HepG2 (cell line): ENCODE data around the gene ZSCAN21. TPM values are rescaled to one million over a fixed set of nuclear protein-coding genes. Genes with fewer than 3 reads are reported as not detected.

Experiments used
- ATAC-seq: fragments of 200-7000 bp; cut with Tn5 transposase; 3 replicates; pipeline ENCODE4 v1.9.1; 2020; ENCODE audit warnings: mild to moderate bottlenecking, moderate library complexity
- BruUV-seq: library from RNA; stranded (reverse); fragments of 400-500 nt; replicated peaks from 2 replicates; lab custom pipeline; 2021; lab: Mats Ljungman, UMichigan
- CTCF ChIA-PET: fragments of 300-600 bp; formaldehyde crosslinking; extraction: SDS; loops from one replicate; lab custom pipeline; 2021; ENCODE audit warnings: low total read pairs, inconsistent platforms, low intra/inter-chr PET ratio; lab: Yijun Ruan, JAX
- POLR2A ChIA-PET: fragments of 350-600 bp; sonication (Branson Sonifier 250); formaldehyde crosslinking; loops from one replicate; lab custom pipeline; 2020; ENCODE audit warnings: antibody characterized with exemption, inconsistent platforms; lab: Yijun Ruan, JAX
- DNase-seq: peaks from one replicate; pipeline ENCODE4 v3.0.0-alpha.2; 2015; ENCODE audit warnings: low spot score
- FAIRE-seq: peaks from 3 replicates; lab custom pipeline; 2011; peaks lifted over from hg19 to GRCh38; lab: Jason Lieb, UNC
- H2AFZ ChIP-seq: one replicate; pipeline ENCODE4 v1.6.1; 2011; ENCODE audit warnings: low read length, inconsistent platforms
- H3K27ac ChIP-seq: fragments of 300-600 bp; 3 replicates; pipeline ENCODE4 v1.8.0; 2011; ENCODE audit warnings: mixed run types, mild to moderate bottlenecking, mixed read lengths, low read length, inconsistent platforms; ENCODE audit not compliant: insufficient read depth; ENCODE audit errors: extremely low read length
- H3K27me3 ChIP-seq, 2 experiments: fragments of 200-600 bp in 1 of 2; 2 replicates in 1 of 2; 3 replicates in 1 of 2; pipeline versions ENCODE4 v1.6.0 to v1.8.0; 2011; ENCODE audit warnings: low read length in 2 of 2, mild to moderate bottlenecking in 2 of 2, moderate library complexity in 2 of 2, inconsistent platforms in 1 of 2; ENCODE audit not compliant: insufficient read depth in 2 of 2, control insufficient read depth in 1 of 2
- H3K36me3 ChIP-seq, 2 experiments: fragments of 200-600 bp in 1 of 2; replicated peaks in 1 of 2; 2 replicates in 1 of 2; 3 replicates in 1 of 2; pipeline versions ENCODE4 v1.5.1 to v1.8.0; 2011; ENCODE audit warnings: low read length in 2 of 2, inconsistent platforms in 1 of 2; ENCODE audit not compliant: insufficient read depth in 2 of 2, control insufficient read depth in 1 of 2
- H3K4me1 ChIP-seq: 2 replicates; pipeline ENCODE4 v1.5.1; 2012; ENCODE audit warnings: low read length, inconsistent platforms; ENCODE audit not compliant: insufficient read depth
- H3K4me2 ChIP-seq: 2 replicates; pipeline ENCODE4 v1.6.0; 2011; ENCODE audit warnings: low read depth, low read length, inconsistent platforms
- H3K4me3 ChIP-seq, 3 experiments: fragments of 200-600 bp in 1 of 3; sonication (generic), shearing (Covaris generic) in 1 of 3; replicated peaks in 1 of 3; 2 replicates each; pipeline ENCODE4 v1.5.1; 2011 to 2016; ENCODE audit warnings: low read length in 3 of 3, inconsistent platforms in 2 of 3, low read depth in 2 of 3, mild to moderate bottlenecking in 2 of 3, control low read depth in 1 of 3, mixed read lengths in 1 of 3; ENCODE audit not compliant: insufficient read depth in 1 of 3
- H3K79me2 ChIP-seq: one replicate; pipeline ENCODE4 v1.6.1; 2011; ENCODE audit warnings: low read length, inconsistent platforms; ENCODE audit not compliant: insufficient read depth
- H3K9ac ChIP-seq: 2 replicates; pipeline ENCODE4 v1.6.0; 2011; ENCODE audit warnings: mild to moderate bottlenecking, low read depth, low read length, inconsistent platforms; ENCODE audit not compliant: insufficient read depth
- H3K9me3 ChIP-seq: 2 replicates; pipeline ENCODE4 v1.5.1; 2012; ENCODE audit warnings: mild to moderate bottlenecking, low read length
- H4K20me1 ChIP-seq: 2 replicates; pipeline ENCODE4 v1.6.0; 2011; ENCODE audit warnings: inconsistent platforms, mild to moderate bottlenecking, low read length, moderate library complexity; ENCODE audit not compliant: insufficient read depth
- BCL6 ChIP-seq: IDR thresholded peaks from 2 replicates; pipeline ENCODE4 v1.6.1; 2016; ENCODE audit warnings: missing genetic modification reagents, missing compliant biosample characterization
- BRD4 ChIP-seq: sonication (generic); formaldehyde crosslinking; IDR thresholded peaks from 2 replicates; pipeline ENCODE4 v1.4.0; 2020; ENCODE audit warnings: missing genetic modification reagents
- CENPX ChIP-seq: sonication (generic); formaldehyde crosslinking; IDR thresholded peaks from 2 replicates; pipeline ENCODE4 v1.9.0; 2021; ENCODE audit warnings: mild to moderate bottlenecking, missing genetic modification reagents, moderate library complexity
- DNMT3B ChIP-seq: conservative IDR thresholded peaks from 2 replicates; pipeline ENCODE4 v1.6.1; 2016; ENCODE audit warnings: missing biosample characterization, control low read depth
- ERF ChIP-seq: IDR thresholded peaks from 2 replicates; pipeline ENCODE4 v1.6.1; 2018; ENCODE audit warnings: missing biosample characterization, missing genetic modification reagents
- RBFOX2 ChIP-seq: fragments of 200-400 bp; formaldehyde crosslinking; IDR thresholded peaks from 2 replicates; pipeline ENCODE4 v1.6.1; 2017; ENCODE audit warnings: low read depth, mild to moderate bottlenecking, low read length
- RBM22 ChIP-seq: fragments of 200-400 bp; formaldehyde crosslinking; optimal IDR thresholded peaks from 2 replicates; pipeline ENCODE3; 2017; ENCODE audit warnings: mild to moderate bottlenecking, low read length, moderate library complexity
- ZSCAN9 ChIP-seq: IDR thresholded peaks from 2 replicates; pipeline ENCODE4 v1.6.1; 2016; ENCODE audit warnings: borderline replicate concordance
- WGBS: methylation state at CpG from one replicate; pipeline ENCODE4 v1.1.6; 2017; ENCODE audit warnings: low lambda C conversion rate; 5-methylcytosine and 5-hydroxymethylcytosine counted together
- in situ Hi-C: cut with HindIII; loops from 2 replicates; pipeline ENCODE4 v1.10.0; 2017; ENCODE audit warnings: low pct_unique_long_range_greater_than_20kb; ENCODE audit not compliant: extremely low pct_ligation_motif_present
- intact Hi-C: fragments of 100-400 bp; cut with micrococcal nuclease; formaldehyde crosslinking; loops from one replicate; pipeline ENCODE4 v1.10.0; 2022; ENCODE audit not compliant: unreplicated experiment
- polyA plus RNA-seq, 8 experiments: library from polyadenylated mRNA; depleted of rRNA in 3 of 8; stranded (reverse) in 7 of 8; unstranded in 1 of 8; fragments of >200 nt; fragmentation: Illumina TruSeq in 4 of 8; extraction: Trizol in 4 of 8; gene quantifications; 2 replicates each; pipeline versions ENCODE4 v1.2.1 to v1.2.3, GENCODE V29; 2011 to 2016; ENCODE audit warnings: low read depth in 4 of 8, missing spikeins in 1 of 8, mixed read lengths in 1 of 8; ENCODE audit not compliant: insufficient read depth in 1 of 8
- total RNA-seq, 5 experiments: library from RNA; depleted of rRNA; stranded (reverse); fragments of >200 nt; fragmentation: Illumina TruSeq; extraction: Trizol; gene quantifications; 2 replicates each; pipeline ENCODE4 v1.2.3, GENCODE V29; 2016; ENCODE audit warnings: low read depth in 1 of 5
- TF ChIP-seq, protein P1 (sequence below): IDR thresholded peaks from 2 replicates; pipeline ENCODE4 v1.6.1; 2016; ENCODE audit warnings: missing biosample characterization, missing genetic modification reagents, low read depth

ZSCAN21 gene
- total and polyA plus RNA-seq, 2 of the 13 experiments (the other 11 are each of a cell fraction or from before 2014, with no cell fraction given) = 7.0 to 10.0 TPM

GRCh38 chr7:100019908-100020307 lies 29.7 kb upstream of the ZSCAN21 start:
- Histone ChIP-seq H2AFZ (no peak overlapping the region), H3K27me3 (no peaks in the 10 kb centered on the region; a peak in 1 of 5 replicates), H3K9me3 (no peaks in the 10 kb centered on the region), H3K4me2 (no peak overlapping the region), H3K9ac (no peak overlapping the region), H3K36me3 (peaks cover 16 to 39% of the 10 kb centered on the region in 2 experiments), H3K79me2 (peaks cover 78% of the 10 kb centered on the region), H3K4me3 (no peak overlapping the region), H3K27ac (no peak overlapping the region), H4K20me1 (peaks cover 28% of the 10 kb centered on the region), H3K4me1 (peaks cover 79% of the 10 kb centered on the region)
- in situ Hi-C loops = no loop called here
- TF ChIP-seq DNMT3B (CRISPR knock-in tag) = no peak
- peak; percentile 59; the same call in 1 of the 2 replicates for TF ChIP-seq BCL6
- TF ChIP-seq ERF (CRISPR knock-in tag) = no peak
- TF ChIP-seq RBM22 = peak; percentile 33
- TF ChIP-seq, protein P1, sequence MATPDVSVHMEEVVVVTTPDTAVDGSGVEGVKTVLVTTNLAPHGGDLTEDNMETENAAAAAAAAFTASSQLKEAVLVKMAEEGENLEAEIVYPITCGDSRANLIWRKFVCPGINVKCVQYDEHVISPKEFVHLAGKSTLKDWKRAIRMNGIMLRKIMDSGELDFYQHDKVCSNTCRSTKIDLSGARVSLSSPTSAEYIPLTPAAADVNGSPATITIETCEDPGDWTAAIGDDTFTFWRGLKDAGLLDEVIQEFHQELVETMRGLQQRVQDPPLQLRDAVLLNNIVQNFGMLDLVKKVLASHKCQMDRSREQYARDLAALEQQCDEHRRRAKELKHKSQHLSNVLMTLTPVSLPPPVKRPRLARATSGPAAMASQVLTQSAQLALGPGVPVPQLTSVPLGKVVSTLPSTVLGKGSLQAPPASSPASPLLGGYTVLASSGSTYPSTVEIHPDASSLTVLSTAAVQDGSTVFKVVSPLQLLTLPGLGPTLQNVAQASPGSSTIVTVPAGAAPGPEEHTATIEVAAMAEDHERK = no peak
- TF ChIP-seq ZSCAN9 (CRISPR knock-in tag) = no peak
- TF ChIP-seq BRD4 (CRISPR knock-in tag) = no peak
- CTCF ChIA-PET = no interaction called here
- no TSS peak for BruUV-seq
- intact Hi-C loops = no loop called here
- no peak for ATAC-seq
- no peak for DNase-seq
- 92% methylated on average over 7 of the region's 7 CpGs for WGBS
- POLR2A ChIA-PET = interaction anchor here (1.1 to 3.1 kb wide), 6 partner anchors 9 to 44 kb away, joined by 3 to 28 read pairs (median 4); partner anchors contain the start of genes AZGP1 and ZSCAN21
- FAIRE-seq = no peak

- no TSS peak for BruUV-seq
- Histone ChIP-seq H4K20me1 (peaks cover 28% of the 10 kb centered on the region), H2AFZ (no peak overlapping the region), H3K9ac (no peak overlapping the region), H3K4me2 (no peak overlapping the region), H3K9me3 (no peaks in the 10 kb centered on the region), H3K4me3 (no peak overlapping the region), H3K79me2 (peaks cover 72% of the 10 kb centered on the region), H3K36me3 (peaks cover 16 to 50% of the 10 kb centered on the region in 2 experiments), H3K27ac (no peak overlapping the region), H3K4me1 (peaks cover 74% of the 10 kb centered on the region), H3K27me3 (no peaks in the 10 kb centered on the region; a peak in 1 of 5 replicates)
- no peak for DNase-seq
- ChIA-PET CTCF (no interaction called here), POLR2A (interaction anchor here (2.2 to 3.1 kb wide), 3 partner anchors 17 to 29 kb away, joined by 6 to 28 read pairs (median 9); partner anchors contain the start of gene ZSCAN21)
- in situ Hi-C loops (no loop called here), intact Hi-C loops (no loop called here)
- TF ChIP-seq RBFOX2 (0 out of 2 replicates have a peak, but pooled peaks have one; percentile 16), CENPX (no peak)
- no peak for ATAC-seq
- no peak for FAIRE-seq
- WGBS = 97% methylated on average over 3 of the region's 3 CpGs
Observed at GRCh38 chr7:100021297-100021696, 28.3 kb upstream of the ZSCAN21 start.
